GM19025 (cell line): ENCODE measurements around the gene CYS1.

Source experiments
- ATAC-seq: cut with Tn5 transposase; IDR thresholded peaks from one replicate; pipeline ENCODE4 v1.9.1; 2021; ENCODE audit warnings: mild to moderate bottlenecking, low read depth, moderate library complexity; ENCODE audit not compliant: unreplicated experiment

CYS1 gene

GRCh38 chr2:10052216-10052615 is 28.0 kb downstream of the CYS1 start:
- no peak for ATAC-seq

GRCh38 chr2:10048501-10049171 is 31.6 kb downstream of the CYS1 start:
- ATAC-seq: no peak

- no peak for ATAC-seq
Observed at GRCh38 chr2:10047616-10048500, 32.4 kb downstream of the CYS1 start.

- no peak for ATAC-seq
Observed at GRCh38 chr2:10046931-10047330, 33.3 kb downstream of the CYS1 start.

- no peak for ATAC-seq
Observed at GRCh38 chr2:10045561-10046355, 34.5 kb downstream of the CYS1 start.

- ATAC-seq: peak; percentile 40
Observed at GRCh38 chr2:10043906-10044601, 36.2 kb downstream of the CYS1 start.

GRCh38 chr2:10043256-10043905 is 36.8 kb downstream of the CYS1 start, which contains the start of gene KLF11:
KLF11 (plus strand) TSS chr2:10043550; CDS start chr2:10043717, 167 bp downstream.
- ATAC-seq: peak; percentile 83

- ATAC-seq: no peak
Observed at GRCh38 chr2:10042301-10043161, 37.7 kb downstream of the CYS1 start.

GRCh38 chr2:10041711-10042110 is 38.5 kb downstream of the CYS1 start:
- ATAC-seq: no peak

GRCh38 chr2:10039658-10040410 is 40.4 kb downstream of the CYS1 start:
- no peak for ATAC-seq

GRCh38 chr2:10038716-10039115 is 41.5 kb downstream of the CYS1 start:
- no peak for ATAC-seq

- no peak for ATAC-seq
Observed at GRCh38 chr2:10038123-10038522, 42.1 kb downstream of the CYS1 start.

- peak; percentile 76 for ATAC-seq
Observed at GRCh38 chr2:10036095-10036884, 43.9 kb downstream of the CYS1 start.

- ATAC-seq: no peak
Observed at GRCh38 chr2:10035633-10036032, 44.6 kb downstream of the CYS1 start.

GRCh38 chr2:10035053-10035422 is 45.2 kb downstream of the CYS1 start:
- ATAC-seq: no peak

GRCh38 chr2:10034333-10035052 is 45.7 kb downstream of the CYS1 start:
- ATAC-seq: no peak
